ENCODE results near the gene TNNI3K.

Gene TNNI3K

DNA sequence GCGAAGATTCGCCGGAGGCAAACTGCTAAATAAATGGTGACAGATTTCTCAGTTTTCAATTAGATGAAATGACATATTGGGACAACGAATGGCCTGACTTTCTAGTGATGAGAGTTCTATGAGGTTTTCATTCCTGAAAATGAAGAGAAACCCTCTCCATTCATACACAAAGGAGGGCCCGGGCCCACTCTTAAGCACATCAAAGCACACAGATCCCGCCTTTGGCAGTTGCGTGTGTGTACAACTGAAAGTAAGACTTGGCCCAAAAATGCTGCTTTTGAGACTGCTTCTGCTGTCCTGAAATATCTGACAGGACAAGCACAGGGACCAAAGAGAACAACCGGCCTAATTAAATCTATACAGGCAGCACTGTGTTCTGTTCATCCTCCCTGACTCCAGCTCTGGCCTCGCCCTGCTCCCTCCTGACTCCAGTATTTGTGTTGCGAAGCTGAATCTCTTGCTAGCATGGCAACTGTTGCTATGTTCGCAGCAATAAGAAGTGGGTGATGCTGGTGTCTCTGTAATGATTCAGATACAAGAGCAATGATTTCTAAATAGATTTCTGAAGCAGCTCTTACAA lies 269.8 kb downstream of the TNNI3K start:
- no peak for DNase-seq

DNA sequence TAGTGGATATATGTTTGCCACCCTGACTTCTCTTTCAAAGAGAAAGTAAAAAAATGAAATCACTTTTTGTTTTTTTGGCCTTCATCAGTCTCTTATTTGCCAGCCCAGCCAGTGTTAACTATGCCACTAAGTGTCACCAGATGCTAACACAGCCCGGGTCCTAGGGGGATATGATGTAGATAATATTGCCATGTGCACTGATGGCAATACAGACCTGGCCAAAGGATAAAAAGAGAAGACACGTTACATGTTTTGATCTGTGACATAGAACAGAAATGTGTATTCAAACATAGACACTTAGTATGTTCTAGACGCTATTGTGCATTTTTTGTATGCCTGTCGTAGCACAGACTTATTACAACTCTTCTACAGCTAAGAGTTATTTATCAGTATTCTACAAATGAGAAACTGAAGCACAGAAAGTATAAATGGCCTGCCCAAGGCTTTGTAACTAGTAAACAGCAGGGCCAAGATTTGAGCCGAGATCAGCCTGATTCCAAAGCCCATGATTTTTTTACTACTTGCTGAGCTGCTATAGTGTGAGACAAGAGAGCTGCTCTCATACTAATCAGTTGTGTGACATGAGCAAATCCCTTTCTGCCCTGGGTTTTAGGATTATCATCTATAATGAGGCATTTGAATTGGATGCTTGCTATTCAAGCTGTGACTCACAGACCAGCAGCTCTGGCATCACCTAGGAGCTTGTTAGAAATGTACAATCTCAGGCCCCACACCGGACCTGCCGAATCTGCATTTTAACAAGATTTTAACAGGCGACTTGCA lies 270.9 kb downstream of the TNNI3K start:
- DNase-seq = no peak

DNA sequence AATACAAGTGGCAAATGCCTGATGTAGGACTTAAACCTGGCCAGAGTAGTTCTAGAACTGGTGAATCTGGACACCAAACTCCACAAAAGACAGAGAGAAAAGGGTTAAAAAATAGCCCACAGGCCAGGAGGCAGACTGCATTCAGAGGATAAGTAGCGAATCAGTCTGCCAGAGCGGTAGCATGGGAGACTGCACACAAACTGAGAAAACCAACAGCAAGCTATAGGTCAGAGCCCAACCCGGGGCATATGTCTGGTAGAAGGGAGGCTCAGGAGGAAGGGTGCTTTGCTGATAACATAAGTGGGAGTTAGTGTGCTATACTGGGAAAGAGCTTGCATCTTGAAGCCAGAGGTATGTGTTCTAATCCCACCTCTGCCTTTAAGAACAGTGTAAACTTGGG lies 273.3 kb downstream of the TNNI3K start:
- DNase-seq = no peak

DNA sequence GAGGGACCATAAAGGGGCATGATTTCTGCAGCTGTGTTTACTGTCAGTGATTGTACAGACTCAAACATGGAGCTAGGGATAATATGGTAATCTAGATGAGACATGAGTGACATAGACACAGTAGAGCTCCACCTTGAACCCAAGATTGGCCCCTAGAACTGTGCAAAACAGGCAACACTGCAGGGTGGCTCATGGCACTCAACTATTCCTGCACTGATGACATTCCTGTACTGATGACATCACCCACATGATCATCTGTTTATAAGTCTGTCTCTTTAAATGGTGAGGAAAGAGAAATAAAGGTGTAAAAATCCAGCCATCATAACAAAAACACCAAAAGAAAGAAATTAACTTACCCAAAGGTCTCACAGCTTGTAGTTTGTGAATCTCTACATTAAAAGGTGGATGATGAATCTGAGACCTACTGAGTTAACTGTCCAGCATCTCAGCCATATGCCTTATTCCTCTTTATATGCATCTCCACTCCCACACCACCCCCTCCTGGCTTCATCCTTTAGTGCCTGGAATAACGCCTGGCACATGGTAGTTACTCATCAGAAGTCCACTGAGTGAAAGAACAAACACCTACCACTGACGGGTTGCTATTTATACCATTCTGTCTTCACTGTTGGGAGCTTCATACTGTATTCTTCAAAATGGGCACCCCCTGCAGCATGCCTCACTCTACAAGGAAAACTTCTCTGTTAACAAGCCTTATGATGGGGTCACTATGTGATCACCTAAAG lies 277.2 kb downstream of the TNNI3K start, which contains the start of gene LRRC53:
Gene LRRC53 (minus strand): TSS at position 442 of the 746 bp plus-strand sequence. CDS start 29,262 bp downstream, outside the sequence.
- no peak for DNase-seq

DNA sequence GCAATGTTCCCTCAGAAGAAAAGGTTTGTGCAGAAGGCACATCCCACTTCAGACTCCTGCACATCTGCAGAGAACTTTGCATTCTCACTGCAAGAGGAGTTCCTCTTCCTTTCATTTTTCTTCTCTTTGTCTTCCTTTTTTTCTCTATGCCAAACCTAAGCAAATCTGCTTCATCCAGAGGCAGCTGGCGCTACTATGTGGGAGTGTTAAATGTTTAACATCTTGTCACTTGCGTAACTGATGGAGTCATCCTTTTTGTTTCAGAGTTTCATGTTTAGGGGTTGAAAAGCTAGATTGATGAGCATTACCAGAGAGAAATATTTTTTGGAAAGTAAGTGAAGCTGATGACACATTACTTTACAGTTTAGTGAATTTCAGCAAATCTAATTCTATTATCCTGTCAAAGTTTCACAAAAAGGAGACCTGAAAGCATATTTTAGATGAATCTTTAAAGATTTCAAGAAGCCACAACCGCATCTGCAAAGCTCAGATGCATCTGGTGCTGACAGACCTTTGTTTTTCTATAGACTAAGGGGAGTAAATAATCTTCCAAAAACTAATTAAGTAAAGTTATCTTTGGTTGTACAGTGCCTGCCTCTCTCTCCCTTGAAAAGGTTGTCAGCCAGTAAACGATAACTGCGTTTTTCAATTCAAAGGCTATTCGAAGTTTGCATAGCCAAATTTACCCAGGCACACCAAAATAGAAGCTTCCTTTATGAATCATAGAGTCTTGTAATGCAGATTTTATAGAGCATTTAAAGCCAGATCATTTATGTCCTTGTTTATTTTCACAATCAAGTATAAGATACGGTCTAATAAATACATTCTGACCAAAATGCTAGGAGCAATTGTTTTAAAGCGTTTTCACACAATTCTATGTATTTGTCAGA lies 278.5 kb downstream of the TNNI3K start:
- DNase-seq = no peak

DNA sequence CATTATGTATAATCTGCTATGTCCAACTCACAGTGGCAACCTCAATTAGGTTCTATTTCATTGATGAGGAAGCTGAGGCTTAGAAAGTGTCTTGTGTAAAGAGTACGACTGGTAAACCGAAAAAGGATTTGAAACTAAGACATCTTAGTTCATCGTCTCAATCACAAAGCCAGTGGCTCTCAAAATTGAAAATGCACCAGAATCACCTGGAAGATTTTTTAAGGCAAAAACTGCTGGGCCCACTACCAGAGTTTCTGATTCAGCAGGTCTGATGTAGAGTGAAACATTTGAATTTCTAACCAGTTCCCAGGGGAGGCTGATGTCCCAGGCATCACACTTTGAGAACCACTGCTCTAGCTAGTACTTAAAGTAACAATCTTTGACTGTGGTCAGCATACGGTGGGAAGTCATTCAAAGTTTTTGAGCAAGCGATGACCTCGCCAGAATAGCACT lies 282.4 kb downstream of the TNNI3K start:
- no peak for DNase-seq

DNA sequence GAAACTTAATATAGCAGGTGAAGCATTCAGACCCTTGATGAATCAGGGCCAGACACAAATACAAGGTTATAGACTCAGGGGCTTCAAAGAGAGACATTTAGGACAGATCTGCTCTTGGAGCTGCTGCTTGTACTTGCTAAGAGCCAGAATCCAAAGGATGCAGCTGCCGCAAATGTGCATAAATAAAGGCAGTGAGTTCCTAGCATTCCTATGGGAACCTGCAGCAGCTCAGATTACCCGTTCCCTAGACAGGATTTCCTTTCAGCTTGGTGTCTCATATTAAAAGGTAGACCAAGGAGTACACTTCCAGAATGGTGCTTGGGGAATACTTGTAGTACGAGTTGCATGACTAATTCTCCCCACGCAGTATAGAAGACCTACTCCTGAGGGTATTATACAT lies 287.0 kb downstream of the TNNI3K start:
- DNase-seq = no peak

DNA sequence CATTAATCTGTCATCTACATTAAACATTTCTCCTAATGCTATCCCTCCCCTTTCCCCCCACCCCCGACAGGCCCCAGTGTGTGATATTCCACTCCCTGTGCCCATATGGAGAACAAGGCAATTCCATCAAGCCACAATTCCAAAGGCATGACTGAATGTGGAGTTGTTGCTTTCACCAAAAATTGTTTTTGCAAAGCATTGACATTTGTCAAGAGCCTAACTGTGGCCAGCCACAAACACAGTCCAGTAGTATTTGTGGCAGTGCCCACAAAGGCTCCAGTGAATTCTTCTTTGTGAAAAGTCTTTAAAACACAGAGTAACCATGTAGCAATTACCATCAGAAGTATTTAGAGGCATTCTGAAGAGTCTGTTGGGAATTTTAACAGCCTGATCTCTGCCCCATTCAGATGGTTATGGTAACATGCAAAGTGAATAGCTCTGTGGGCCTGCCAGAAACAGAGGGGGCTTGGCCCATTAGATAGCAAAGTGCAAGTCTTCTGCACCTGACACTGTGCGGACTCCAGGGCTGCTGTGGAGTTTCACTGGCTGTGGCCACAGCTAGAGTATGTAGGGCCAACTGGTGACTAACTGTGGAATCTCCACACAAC lies 288.8 kb downstream of the TNNI3K start:
- no peak for DNase-seq

DNA sequence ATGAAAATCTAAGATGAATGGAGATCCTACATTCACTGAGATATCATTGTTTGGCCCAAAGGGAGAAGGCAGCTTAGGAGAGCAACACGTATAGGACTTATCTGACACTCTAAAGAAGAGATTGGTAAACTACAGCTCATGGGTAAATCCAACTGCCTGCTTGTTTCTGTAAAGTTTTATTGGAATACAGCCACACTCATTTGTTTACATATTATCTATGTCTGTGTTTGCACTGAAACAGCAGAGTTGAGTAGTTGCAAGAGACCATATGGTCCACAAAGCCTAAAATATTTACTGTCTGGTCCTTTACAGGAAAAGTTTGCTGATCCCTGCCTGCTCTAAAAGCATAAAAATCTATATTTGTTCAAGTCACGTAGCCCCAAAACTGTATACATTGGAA lies 291.5 kb downstream of the TNNI3K start:
- no peak for DNase-seq

DNA sequence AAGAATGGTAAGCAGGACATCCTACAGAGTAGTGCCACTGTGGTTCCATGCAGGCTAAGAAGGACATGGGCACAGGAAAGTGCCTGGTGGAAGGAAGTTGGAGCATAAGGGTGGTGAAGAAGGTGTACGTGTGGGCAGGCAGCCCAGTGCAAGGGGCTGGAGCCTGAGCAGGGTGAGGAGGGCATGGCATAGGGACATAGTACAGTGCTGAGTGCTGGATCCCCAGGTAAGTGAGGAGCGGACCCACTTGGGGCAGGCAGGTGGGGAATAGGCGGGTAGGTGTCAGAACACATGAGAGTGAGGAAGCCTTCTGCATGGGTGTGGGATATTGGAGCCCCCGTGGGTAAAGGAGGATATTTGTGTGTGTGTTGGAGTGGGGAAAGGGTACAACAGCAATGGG lies 292.9 kb downstream of the TNNI3K start:
- DNase-seq = no peak

DNA sequence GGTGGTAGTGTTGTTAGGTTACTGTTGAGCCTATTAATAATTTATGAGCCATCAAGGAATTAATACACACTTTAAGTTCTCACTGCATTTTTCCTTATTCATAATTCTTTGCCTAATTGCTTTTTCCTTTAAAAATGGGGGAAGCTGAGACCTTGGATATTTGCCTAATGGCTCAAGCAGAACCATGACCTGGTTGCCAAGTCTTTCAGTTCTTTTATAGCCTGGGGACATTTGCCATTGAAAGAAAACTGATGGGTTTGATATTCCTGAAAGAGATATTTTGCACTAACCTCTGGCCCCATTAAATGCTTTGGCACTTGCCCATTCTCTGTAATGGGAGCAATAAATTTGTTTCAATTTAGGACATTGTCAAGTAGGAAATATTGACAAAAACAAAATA lies 295.7 kb downstream of the TNNI3K start:
- no peak for DNase-seq

DNA sequence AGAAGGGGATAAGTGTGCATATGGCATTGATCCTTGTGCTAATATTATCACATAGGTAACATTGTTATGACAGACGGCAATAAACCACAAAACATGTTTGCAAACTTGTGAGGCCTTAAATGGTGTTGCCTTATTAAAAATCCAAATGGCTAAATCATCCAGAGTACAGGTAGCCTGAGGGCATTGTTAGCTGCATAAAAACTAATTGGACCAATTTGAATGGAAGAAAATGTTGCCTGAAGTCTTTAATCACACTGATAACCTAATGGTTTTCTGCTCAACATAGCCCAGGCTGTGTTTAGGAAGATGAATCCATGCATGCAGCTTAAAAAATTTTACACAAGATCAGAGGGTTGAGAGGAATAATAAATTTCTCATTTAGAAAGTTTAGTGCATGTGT lies 296.6 kb downstream of the TNNI3K start:
- DNase-seq = no peak

DNA sequence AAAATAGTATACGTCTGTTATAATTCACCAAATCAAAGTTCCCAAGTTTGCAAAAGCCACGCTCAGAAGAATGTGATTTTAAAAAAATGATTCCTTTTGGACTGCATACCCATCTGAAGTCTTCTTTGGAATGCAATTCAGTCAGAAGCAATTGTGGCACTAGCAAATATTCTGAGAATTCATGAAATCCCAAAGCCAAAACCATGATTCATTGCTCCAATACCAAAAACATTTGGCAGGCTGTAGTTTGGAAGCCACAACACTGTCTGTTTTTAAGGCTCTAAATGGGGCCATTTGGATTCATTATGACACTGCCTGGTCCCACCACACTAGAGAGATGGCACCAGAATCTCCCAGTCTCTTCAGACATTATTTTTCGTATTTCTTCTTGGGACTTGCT lies 299.1 kb downstream of the TNNI3K start:
- DNase-seq = no peak

DNA sequence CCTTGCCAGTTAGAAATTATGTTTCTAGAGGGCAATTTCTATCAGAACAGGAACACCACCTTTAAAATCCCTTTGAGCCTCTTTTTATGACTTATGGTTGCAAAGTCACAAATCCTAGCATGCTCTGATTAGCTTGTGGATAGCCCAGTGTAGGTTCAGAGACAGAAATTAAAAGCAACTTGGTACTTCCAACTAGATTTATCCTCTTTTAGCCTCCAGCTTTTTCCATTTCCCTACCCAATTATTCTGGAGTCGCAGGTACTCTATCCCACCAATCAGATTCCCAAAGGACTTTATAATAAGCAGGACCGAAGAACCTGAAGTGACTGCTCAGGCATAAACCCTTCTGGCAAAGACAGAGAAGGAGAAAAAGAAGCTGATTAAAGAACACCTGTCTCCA lies 310.6 kb downstream of the TNNI3K start:
- no peak for DNase-seq

DNA sequence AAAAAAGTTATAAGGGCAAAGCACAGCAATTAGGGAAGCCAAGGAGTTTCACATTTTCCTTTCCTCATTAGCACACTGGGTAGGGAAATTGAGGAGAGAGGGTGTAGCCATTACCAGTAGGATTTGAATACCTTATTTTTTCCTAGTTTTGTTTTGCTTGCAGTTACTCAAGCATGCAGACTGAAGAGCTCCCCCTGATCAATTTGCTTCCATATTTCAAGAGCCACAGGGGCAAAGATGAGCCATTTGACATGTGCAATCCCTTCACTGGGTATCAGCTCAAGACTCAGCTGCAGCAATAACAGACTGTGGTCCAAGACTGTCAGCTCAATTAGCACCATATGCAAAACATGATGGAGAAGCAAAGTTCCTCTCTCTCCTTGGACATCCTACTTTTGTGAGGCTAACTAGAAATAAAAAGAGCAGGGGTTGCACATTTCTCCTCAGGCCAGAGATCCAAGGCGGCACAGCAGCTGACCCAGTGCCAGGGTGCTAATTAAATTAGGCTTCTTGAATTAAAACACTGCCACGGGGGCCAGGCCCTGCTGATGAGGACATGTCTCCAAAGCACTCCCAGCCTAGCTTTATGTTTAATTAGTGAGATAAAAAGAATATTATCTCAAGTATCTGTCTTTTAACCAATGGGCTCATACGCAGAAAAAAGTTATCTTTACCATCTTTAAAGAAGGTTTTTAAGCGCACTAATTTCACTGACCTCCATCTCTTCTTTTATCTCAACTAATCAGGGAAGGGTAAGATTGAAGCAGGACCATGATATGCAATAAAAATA lies 314.0 kb downstream of the TNNI3K start:
- DNase-seq = no peak

DNA sequence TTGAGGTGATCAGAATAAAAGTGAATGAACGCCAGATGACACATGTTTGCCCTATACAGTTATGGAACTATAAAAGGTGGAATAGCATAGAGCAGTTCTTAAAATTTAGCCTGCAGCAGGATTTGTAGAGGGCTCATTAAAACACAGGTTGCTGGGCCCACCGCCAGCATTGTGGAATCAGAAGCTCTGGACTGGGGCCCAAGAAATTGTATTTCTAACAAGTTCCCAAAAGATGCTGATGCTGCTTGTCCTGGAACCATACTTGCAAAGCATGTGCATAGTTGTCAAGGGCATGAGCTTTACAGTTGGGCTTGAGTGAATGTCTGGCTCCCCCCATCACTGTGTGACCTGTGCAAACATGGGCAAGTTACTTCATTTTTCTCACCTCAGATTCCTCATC lies 314.7 kb downstream of the TNNI3K start:
- no peak for DNase-seq

DNA sequence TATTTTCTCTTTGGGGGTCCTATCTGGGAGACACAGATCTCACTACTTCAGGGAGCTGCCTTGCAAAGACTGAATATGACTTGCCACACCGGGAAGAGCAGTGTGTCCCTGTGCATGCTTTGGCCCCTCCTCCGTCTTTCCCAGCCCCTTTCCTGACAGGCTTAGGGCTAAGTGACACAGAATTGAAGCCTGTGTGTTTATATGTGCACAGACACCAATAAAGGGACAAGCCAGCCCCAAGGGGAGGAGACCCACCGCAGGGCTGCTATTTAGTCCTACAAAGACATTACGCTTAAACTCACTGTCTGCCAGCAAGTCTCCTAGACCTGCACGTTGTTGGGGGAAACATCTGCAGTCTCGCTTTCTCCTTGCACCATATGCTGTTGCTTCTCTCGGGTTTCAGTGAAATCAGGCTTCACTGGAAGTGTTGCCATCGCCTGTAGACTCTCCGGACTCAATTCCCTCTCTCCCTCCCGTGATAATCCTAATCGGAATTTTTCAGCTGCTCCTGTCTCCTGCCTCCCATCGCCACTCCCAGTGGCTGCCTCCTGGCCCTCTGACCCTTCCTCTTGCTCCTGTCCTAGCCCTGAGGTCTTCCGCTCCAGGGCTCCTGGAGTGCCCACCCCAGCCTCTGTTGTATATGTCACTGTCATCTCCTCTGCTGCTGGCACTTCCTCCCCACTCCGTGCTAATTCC lies 335.8 kb downstream of the TNNI3K start:
- no peak for DNase-seq

DNA sequence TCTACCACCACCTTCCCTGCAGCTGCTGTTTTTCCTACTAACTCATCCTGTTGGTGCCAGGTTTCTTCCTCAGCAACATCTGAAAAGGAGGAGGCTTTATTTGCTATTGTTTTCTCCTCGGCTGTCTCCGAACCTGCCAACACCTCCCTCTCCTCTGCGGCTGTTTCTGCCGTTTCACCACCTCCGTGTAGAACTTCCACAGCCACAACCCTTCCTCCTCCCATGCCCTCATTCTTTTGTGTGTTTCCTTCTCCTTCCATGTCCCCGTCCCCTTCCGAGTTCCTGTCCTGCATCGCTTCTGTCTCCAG lies 336.3 kb downstream of the TNNI3K start:
- DNase-seq = no peak

DNA sequence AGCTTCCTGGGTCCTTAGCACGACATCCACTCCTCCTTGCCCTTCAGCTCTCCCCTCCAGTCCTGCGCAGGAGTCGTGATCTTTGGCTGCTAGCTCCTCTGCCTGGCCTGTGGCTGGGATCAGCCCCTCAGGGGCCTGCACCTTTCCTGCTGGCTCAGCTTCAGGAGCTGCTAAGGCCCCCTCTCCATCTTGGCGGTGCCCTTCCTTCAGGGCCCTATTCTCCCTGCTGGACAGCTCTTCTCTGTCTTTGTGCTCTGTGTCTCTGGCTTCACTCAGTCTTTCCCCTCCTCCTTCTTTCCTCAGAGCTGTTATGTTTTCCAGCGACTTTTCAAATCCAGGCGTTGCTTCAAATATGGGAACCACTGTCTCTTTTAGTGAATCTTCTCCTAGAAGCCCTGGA lies 336.7 kb downstream of the TNNI3K start:
- DNase-seq = no peak

DNA sequence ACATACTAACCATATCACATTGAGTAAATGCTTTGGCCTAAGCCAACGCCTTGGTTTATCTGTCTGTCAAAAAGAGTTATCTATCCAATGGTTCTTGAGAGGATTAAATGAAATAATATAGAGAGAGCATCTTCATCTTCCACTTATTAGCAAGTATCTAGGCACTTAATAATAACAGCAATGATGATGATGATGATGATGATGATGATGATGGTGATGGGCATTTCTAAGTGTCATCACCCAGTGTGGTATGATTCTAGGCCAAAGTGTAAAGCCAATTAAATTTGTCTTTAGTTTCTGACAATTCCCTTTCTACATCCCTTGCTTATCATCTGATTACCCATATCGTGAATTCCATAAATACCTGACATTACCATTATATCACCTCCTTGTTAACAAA lies 342.9 kb downstream of the TNNI3K start:
- DNase-seq = no peak

DNA sequence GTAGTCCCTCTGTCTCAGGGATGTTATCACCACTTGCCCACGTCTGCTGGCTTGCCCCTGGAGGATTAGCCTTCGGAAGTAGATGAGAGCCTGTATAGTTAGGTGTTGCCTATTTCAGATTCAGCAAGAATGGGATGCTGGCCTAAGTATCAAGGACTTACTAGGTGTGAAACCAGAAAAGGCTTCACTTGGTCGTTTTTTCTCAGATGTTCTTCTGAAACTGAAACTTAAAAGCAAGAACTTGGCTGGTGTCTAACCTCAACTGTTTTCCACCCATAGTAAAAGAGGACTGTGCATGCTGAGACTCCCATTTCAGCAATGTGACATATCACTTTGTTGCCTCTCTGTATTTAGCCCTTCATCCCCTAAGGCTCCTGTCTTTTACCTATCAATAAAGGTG lies 344.2 kb downstream of the TNNI3K start:
- no peak for DNase-seq
